Embryonic facial prominence (tissue), 1 donor: ENCODE data around the gene PRDM16.
"Not testable (repeated sequence)": the region's sequence is repeated elsewhere in the genome, so short reads cannot be mapped to it uniquely, and the experiment has no call there.

ENCODE experiments used
- DNase-seq: peaks from one replicate; pipeline ENCODE4 v3.0.0-alpha.2; 2016; ENCODE audit errors: extremely low spot score

PRDM16 gene

DNA sequence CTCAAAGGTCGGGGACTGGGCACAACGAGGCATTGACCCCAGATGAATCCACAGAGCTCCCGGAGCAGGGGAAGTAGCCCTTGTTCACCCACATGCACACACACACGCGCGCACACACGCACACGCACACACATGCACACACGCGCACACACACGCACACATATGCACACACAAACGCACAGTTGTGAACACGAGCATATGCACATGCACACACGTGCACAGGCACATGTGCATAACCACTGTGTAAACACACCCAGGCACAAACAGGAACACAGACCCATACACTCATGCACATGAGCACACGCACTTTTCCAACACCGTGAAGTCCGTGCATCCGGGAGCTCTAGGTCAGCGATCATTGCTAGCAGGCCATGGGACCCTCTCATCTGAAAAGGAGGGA is 208.6 kb downstream of the PRDM16 start:
- no peak for DNase-seq

DNA sequence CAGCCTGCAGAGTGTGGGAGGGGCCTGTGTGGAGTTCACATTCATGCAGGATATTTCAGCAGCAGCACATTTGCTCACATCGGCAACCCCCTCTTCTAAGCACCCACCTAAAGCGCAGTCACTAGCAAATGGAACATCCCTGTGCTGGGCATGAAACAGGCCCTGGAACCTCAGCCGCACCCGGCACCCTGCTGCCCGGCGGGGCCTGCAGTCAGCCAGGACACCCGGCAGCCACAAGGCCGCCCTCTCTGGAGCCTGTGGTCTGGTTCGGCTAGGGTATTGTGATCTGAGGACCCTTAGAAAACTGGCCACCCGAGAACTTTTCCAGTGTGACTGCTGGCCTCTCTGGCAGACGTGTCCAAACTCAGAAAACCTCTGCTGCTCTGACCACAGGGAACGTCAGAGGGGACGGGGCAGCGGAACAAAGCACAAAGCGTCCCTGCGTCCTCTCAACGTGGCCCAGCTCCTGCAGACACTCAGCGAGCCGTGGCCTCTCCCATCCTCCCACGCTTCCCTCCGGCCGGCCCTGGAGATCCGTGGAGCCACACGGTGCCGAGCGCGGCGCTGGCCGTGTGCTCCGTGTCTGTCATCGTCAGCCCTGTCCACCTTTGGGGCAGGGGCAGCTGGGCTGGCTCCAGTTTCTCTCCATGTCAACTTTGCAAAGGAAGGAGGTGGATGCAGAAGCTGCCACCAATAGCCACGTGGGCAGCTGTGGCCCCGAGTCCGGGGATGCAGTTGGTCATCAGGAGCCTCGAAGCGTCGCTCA is 209.6 kb downstream of the PRDM16 start:
- DNase-seq = no peak

DNA sequence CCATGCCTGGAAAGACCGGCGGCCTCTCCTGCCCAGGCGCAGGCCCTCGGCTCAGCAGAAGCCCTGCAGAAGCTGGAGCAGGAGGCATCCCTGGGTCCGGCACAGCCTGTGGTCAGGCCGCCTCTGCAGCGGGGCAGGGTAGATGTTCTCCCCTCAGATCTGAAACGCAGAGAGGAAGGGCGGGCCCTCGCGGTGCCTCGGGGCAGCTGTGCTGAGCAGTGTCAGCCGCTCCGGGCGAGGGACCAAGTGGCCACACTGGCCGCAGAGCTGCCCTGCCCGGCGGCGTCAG is 210.1 kb downstream of the PRDM16 start:
- no peak for DNase-seq

DNA sequence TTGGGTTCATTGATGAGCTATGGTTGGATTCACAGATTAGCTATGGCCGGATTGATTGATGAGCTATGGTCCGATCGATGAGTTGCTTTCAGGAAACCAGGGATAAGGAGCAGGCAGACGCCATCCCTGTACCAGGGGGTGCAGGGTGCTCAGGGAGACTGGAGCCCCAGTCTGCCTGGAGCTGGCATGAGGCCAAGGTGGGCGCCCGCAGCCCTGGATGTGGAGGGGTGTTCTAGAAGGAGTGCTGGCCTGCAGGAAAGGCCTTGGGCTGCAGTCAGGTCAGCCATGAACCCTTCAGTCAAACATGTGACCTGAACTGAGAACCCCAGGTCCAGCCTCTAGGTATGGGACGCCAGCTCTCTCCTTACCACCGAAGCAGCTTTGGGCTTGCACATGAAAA is 212.7 kb downstream of the PRDM16 start:
- no peak for DNase-seq

DNA sequence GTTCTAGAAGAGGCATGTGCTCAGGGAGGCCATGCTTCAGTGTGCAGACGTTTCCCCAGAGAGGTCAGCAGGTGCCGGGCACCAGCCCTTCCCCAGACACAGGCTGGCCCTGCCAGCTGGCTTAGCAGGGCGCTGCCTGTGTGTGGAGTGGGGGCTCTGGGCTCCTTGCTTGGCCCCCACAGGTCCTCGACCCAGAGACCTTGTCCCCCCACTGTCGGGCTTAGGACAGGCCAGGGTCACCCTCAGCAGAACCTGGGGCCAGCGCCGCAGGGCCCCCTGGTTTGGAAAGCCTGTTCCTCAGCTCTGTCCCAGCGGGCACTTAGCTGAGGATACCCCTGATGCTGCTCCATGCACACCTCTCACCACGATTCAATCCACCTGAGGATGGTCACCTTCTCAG is 213.2 kb downstream of the PRDM16 start:
- DNase-seq = no peak

- no peak for DNase-seq
These were observed 213.8 kb downstream of the PRDM16 start for GRCh38 chr1:3282656-3283430.

DNA sequence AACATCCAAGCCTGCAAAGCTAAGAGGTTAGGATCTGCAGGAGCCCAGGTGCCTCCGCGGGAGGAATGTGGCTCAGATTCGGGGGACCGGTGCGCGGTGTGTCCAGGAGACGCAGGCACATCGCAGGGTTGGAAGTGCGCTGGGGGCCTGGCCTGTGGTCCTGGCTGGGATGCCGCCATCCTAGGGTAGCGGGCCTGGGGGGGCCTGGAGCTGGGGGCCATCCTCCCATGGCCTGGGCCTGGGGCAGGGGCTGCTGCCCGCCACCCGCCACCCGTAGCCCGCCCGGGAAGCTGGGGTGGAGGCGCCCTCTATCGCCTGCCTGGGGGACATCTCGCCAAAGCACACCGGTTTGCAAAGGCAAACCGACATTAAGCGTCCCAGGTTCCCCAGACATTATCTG is 214.8 kb downstream of the PRDM16 start:
- DNase-seq = no peak

- DNase-seq = no peak
These were observed 215.7 kb downstream of the PRDM16 start for GRCh38 chr1:3284691-3285090.

GRCh38 chr1:3285106-3285740 is 216.2 kb downstream of the PRDM16 start:
- DNase-seq = no peak

GRCh38 chr1:3287095-3287494 is 218.1 kb downstream of the PRDM16 start:
- DNase-seq = not testable (repeated sequence)

DNA sequence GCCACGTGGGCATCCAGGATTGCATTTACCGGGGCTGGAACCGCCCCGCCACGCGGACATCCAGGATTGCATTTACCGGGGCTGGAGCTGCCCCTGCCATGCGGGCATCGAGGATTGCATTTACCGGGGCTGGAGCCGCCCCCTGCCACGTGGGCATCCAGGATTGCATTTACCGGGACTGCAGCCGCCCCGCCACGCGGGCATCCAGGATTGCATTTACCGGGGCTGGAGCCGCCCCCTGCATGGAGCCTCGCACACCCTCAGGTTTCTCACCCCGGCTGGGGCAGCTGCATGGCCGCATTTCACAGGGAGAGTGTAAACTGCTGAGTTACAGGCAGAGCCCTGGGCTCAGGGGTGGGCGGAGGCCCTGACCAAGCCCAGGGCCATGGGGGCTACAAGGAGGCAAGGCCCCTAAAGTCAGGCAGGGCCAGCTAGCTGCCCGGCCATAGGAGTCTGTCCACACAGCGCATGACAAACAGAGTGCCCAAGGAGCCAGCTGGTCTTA is 218.7 kb downstream of the PRDM16 start:
- no peak for DNase-seq

DNA sequence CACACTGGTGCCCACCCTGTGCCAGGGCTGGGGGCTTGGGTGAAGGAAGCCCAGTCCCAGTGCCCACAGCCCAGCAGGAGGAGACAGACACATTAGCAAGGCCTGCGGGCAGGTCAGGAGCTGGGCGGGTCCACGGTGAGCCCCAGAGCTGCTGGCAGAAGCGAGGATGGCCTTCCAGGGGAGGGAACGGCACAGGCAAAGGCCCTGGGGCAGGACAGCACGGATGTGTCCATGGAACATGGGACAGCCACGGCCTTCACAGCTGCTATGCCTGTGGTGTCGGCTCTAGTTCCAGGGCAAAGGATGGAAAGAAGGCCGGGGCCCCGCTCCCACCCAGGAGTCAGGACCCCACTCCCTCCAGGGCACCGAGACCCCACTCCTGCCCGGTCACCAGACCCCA is 220.5 kb downstream of the PRDM16 start:
- DNase-seq = no peak

GRCh38 chr1:3290438-3290837 is 221.4 kb downstream of the PRDM16 start:
- DNase-seq = no peak

- no peak for DNase-seq
These were observed 221.9 kb downstream of the PRDM16 start for GRCh38 chr1:3290915-3291314.

DNA sequence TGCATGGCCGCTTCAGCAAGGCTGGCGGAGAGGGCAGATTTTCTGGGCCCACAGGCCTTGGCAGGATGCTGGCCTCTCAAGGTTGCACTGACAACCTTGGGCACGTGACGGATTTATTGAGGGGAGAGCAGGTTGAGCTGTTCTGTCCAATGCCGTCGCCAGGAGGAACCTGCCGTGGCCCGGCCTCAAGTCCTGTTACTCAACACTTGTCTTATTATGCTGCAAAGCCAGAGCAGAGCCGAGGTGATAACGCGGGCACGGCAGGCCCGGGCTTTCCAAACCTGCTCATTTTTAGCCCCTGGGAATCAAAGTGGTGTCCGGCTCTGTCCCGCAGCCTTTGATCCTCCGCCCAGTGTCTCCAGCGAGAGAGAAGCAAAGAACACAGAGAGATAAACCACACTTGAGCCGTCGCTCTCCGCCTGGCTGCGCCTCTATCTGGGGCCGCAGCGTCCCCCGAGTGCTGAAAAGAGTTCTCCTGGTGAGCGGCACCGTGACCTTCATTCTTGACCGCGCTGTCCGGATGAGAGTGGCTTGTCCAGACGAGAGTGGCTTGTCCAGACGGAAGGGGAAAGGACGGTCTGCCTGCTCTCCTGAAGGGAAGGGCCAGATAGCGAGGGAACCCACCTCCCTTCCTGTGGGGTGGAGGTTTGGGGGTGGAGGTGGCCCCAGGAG is 223.2 kb downstream of the PRDM16 start:
- no peak for DNase-seq

GRCh38 chr1:3292868-3293562 is 224.0 kb downstream of the PRDM16 start:
- no peak for DNase-seq

DNA sequence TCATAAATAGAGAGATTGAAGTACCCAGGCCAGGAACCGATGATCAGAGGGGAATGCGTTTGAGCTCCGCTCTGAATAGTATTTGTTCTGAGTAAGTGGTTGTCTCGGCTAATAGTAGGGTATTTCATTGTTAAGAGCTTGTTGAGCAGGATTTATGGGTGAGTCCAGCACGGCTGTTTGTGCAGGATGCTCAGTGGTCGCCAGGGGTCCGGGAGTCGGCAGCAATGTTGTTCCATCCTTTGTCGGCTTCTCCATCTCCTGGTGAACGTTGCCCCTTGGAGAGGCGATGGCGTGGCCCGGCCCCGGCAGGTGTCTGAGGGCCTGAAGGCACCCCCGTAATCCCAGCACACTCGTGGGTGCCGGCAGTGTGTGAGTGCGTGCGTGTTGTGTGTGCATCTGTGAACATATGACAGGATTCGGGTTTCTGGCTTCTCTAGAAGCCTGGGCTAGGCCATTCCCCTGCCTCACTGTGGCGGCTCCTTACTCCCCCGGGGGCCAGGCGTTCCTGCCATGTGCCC is 224.6 kb downstream of the PRDM16 start:
- no peak for DNase-seq

DNA sequence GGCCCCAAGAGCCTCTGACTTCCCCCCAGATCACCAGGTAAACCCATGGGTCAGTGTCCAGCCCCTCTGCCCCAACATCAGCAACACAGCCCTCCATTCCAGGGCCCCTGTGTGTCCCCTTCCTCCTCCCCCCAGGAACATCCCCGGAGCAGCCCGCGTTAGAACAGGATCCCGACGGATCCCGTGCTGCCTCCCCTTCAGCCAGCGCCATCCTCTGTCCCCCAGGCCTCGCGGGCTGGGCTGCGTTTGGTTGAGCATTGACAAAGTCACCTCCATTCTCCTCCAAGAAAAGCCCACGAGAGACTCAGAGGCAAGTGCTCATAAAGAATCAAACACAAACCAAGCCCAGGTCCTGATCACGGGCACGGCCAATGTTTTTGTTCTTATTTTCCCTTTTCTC is 225.4 kb downstream of the PRDM16 start:
- DNase-seq = no peak

- DNase-seq = no peak
These were observed 226.8 kb downstream of the PRDM16 start for GRCh38 chr1:3295846-3296245.

GRCh38 chr1:3296326-3296725 is 227.3 kb downstream of the PRDM16 start:
- DNase-seq = no peak

DNA sequence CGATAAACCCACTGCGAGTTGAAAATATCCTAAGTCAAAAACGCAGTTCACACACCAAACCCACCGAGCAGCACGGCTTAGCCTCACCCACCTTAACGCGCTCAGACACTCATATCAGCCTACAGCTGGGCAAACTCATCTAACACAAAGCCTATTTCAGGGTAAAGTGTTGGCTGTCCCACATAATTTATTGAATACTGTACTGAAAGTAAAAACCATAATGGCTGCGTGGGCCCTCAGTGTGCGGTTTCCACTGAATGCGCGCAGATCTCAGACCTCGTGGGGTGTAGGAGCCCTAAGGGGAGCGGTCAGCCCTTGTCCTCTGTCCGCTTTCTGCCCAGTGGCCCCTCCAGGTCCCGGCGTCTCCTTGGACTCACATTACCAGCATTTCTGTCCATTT is 227.8 kb downstream of the PRDM16 start:
- no peak for DNase-seq
